ENCODE measurements around the gene XBP1. TPM values are rescaled to one million over a fixed set of nuclear protein-coding genes. Genes with fewer than 3 reads are reported as not detected.

Gene XBP1
- total and polyA plus RNA-seq, 2 experiments from 2014 or later: 95.1 to 195 TPM

DNA sequence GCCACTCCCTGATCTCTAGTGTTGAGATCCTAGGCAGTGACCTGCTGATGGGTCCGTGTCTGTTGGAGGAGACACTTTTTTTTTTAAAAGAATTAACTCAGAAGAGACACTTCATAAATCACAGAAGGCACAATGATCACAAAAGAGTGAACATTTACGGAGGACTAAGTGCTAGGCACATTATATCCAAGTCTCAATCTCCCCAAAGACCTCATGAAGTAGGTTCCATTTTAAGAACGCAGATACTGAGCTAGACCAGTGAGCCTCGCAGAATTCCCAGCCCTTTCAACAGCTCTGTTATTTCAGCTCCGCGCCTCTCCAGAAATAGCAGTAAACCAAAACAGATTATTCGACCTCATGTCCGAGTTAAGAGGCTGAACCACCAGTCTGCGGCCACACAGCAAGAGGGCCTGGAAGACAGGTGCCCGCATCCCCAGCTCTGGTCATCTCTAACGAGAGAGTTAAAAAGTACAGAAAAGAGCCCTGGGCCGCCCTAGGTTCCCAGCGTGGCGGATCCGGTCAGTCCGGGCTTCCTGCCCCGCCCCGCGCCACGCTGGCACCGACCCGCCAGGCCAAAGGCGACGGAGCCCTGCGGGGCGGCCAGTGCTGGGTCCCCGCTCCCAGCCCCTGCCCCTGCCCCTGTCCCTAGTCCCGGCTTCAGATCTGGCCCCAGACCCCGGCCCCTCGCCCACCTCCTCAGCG is 612 bp downstream of the XBP1 start:
- peaks cover 54% of the 10 kb centered on the region for H3K79me2 ChIP-seq (replicated peaks; ENCODE audit: insufficient read depth)
- Mint-ChIP-seq H3K4me3 (peak overlapping the region; percentile 89), H3K4me1 (peaks cover 22% of the 10 kb centered on the region), H3K9me3 (no peaks in the 10 kb centered on the region; the same call in 2 of the 3 replicates), H3K27ac (peak overlapping the region; percentile 95), H3K27me3 (ENCODE audit: insufficient read depth, low read depth, poor library complexity) (peaks cover 15% of the 10 kb centered on the region), H3K36me3 (ENCODE audit: low read depth) (peaks cover 51% of the 10 kb centered on the region)
- H3K4me3 ChIP-seq: peak overlapping the region; percentile 100
- peak; percentile 60 for DNase-seq (ENCODE audit: low spot score)
- H3F3A ChIP-seq (replicated peaks; ENCODE audit: low read depth): peaks cover 39% of the 10 kb centered on the region
- peak overlapping the region; percentile 93 for H3K27ac ChIP-seq (ENCODE audit: low read depth)
- H3K4me2 ChIP-seq: peak overlapping the region; percentile 97
- ATAC-seq: peak; percentile 73
- TF ChIP-seq POLR2AphosphoS5 (IDR thresholded peaks at IDR 0.05; ENCODE audit: low read depth): no peak
- TF ChIP-seq, protein P1, sequence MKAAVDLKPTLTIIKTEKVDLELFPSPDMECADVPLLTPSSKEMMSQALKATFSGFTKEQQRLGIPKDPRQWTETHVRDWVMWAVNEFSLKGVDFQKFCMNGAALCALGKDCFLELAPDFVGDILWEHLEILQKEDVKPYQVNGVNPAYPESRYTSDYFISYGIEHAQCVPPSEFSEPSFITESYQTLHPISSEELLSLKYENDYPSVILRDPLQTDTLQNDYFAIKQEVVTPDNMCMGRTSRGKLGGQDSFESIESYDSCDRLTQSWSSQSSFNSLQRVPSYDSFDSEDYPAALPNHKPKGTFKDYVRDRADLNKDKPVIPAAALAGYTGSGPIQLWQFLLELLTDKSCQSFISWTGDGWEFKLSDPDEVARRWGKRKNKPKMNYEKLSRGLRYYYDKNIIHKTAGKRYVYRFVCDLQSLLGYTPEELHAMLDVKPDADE (IDR thresholded peaks at IDR 0.05): peak; percentile 4; the same call in 1 of the 2 replicates
- H3K27me3 ChIP-seq (ENCODE audit: insufficient read depth): no peaks in the 10 kb centered on the region
- no peak overlapping the region for H2AFZ ChIP-seq
- no peaks in the 10 kb centered on the region for H3K9me2 ChIP-seq (ENCODE audit: insufficient read depth)
- H4K20me1 ChIP-seq (replicated peaks; ENCODE audit: insufficient read depth): peaks cover 23% of the 10 kb centered on the region; the same call in 1 of the 2 replicates
- peaks cover 44% of the 10 kb centered on the region for H3K36me3 ChIP-seq (ENCODE audit: insufficient read depth)
- peaks cover 10% of the 10 kb centered on the region for H3K4me1 ChIP-seq (ENCODE audit: insufficient read depth)

DNA sequence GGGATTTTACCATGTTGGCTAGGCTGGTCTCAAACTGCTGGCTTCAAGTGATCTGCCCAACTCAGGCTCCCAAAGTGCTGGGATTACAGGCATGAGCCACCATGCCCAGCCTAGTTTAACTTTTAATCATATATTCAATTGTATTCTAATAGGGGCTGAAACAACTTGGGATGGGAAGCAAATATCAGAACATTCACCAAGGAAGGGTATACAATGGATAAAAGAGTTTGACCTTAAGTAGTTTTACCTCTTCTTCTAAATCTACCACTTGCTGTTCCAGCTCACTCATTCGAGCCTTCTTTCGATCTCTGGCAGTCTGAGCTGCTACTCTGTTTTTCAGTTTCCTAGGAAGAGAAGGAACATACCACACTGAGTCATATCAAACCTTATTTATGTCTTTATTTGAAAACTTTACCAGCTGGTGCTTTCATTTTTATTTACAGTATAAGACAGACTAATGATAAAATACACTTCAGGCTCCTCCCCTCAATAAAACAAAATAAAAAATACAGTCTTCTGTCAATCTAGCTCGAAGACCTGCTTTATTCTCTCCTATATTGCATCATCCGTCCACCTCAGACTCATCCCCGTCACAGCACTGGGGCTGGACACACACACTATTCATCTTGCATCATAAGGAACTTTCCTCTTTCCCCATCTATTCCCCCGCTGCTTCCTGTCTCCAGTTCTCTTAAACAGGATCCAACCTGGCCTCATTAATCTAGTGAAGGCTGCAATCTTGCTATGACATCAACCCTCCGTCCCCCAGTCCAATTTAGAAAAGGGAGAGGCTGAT is 1.4 kb downstream of the XBP1 start:
- Histone ChIP-seq H3F3A (replicated peaks; ENCODE audit: low read depth) (peaks cover 46% of the 10 kb centered on the region), H3K36me3 (ENCODE audit: insufficient read depth) (peaks cover 51% of the 10 kb centered on the region), H3K9me2 (ENCODE audit: insufficient read depth) (no peaks in the 10 kb centered on the region), H3K4me2 (peak overlapping the region; percentile 97), H3K27ac (ENCODE audit: low read depth) (peak overlapping the region; percentile 93), H3K4me3 (peak overlapping the region; percentile 100), H3K4me1 (ENCODE audit: insufficient read depth) (peaks cover 10% of the 10 kb centered on the region), H4K20me1 (replicated peaks; ENCODE audit: insufficient read depth) (peaks cover 28% of the 10 kb centered on the region), H3K79me2 (replicated peaks; ENCODE audit: insufficient read depth) (peaks cover 54% of the 10 kb centered on the region), H3K27me3 (ENCODE audit: insufficient read depth) (no peaks in the 10 kb centered on the region), H2AFZ (no peak overlapping the region)
- peak overlapping the region; percentile 89 for H3K4me3 Mint-ChIP-seq
- H3K27me3 Mint-ChIP-seq (ENCODE audit: insufficient read depth, low read depth, poor library complexity): peaks cover 15% of the 10 kb centered on the region
- H3K4me1 Mint-ChIP-seq: peaks cover 22% of the 10 kb centered on the region
- ATAC-seq: no peak
- H3K36me3 Mint-ChIP-seq (ENCODE audit: low read depth): peaks cover 59% of the 10 kb centered on the region
- no peaks in the 10 kb centered on the region; the same call in 2 of the 3 replicates for H3K9me3 Mint-ChIP-seq
- peak; percentile 36 for DNase-seq (ENCODE audit: low spot score)
- no peak for TF ChIP-seq NANOG (IDR thresholded peaks at IDR 0.05; ENCODE audit: borderline replicate concordance)
- peak overlapping the region; percentile 95 for H3K27ac Mint-ChIP-seq

DNA sequence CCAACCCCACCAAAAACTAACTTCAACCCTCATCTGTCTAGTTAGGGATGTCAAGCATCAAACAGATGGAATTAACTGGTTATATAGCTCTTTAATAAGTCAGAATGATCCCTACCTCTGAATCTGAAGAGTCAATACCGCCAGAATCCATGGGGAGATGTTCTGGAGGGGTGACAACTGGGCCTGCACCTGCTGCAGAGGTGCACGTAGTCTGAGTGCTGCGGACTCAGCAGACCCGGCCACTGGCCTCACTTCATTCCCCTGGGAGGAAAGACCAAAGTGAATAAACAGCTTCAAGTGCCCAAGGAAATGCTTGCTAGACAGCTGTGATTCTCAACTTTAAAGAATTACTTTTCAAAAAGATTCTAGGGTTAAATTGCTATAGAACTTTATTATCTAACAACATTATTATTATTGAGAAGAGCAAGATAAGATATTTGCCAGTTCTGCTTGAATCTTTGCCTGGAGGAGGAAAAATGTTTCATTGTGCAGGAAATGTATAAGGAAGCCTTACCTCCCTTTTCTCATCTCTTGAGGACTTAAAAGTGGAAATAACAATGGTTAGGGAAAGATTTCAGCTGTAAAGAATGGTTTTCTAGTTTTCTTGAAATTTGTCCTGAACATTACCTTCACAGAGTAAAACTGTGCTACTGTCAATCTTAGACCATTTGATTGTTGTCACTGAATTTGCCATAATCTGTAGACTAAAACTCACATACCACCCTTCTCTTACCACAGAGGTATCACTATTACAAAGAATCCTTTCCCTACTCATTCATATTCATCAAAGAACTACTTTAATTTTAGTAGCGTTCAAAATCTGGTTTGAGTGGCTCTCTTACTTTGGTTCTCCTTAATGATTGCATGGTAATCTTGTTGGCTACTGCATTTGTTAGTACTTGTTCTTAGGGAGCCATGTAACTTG is 4.2 kb downstream of the XBP1 start:
- Histone ChIP-seq H3F3A (replicated peaks; ENCODE audit: low read depth) (peaks cover 59% of the 10 kb centered on the region), H3K4me3 (no peak overlapping the region), H3K4me1 (ENCODE audit: insufficient read depth) (peaks cover 10% of the 10 kb centered on the region), H3K27me3 (ENCODE audit: insufficient read depth) (no peaks in the 10 kb centered on the region), H3K36me3 (ENCODE audit: insufficient read depth) (peaks cover 55% of the 10 kb centered on the region), H3K27ac (ENCODE audit: low read depth) (0 out of 2 replicates have a peak overlapping the region, but pooled peaks have one; percentile 72), H4K20me1 (replicated peaks; ENCODE audit: insufficient read depth) (peaks cover 38% of the 10 kb centered on the region), H2AFZ (no peak overlapping the region), H3K9me2 (ENCODE audit: insufficient read depth) (no peaks in the 10 kb centered on the region), H3K4me2 (no peak overlapping the region), H3K79me2 (replicated peaks; ENCODE audit: insufficient read depth) (peaks cover 52% of the 10 kb centered on the region)
- peaks cover 68% of the 10 kb centered on the region for H3K36me3 Mint-ChIP-seq (ENCODE audit: low read depth)
- H3K4me3 Mint-ChIP-seq: no peak overlapping the region
- H3K27ac Mint-ChIP-seq: no peak overlapping the region
- TF ChIP-seq, protein P2, sequence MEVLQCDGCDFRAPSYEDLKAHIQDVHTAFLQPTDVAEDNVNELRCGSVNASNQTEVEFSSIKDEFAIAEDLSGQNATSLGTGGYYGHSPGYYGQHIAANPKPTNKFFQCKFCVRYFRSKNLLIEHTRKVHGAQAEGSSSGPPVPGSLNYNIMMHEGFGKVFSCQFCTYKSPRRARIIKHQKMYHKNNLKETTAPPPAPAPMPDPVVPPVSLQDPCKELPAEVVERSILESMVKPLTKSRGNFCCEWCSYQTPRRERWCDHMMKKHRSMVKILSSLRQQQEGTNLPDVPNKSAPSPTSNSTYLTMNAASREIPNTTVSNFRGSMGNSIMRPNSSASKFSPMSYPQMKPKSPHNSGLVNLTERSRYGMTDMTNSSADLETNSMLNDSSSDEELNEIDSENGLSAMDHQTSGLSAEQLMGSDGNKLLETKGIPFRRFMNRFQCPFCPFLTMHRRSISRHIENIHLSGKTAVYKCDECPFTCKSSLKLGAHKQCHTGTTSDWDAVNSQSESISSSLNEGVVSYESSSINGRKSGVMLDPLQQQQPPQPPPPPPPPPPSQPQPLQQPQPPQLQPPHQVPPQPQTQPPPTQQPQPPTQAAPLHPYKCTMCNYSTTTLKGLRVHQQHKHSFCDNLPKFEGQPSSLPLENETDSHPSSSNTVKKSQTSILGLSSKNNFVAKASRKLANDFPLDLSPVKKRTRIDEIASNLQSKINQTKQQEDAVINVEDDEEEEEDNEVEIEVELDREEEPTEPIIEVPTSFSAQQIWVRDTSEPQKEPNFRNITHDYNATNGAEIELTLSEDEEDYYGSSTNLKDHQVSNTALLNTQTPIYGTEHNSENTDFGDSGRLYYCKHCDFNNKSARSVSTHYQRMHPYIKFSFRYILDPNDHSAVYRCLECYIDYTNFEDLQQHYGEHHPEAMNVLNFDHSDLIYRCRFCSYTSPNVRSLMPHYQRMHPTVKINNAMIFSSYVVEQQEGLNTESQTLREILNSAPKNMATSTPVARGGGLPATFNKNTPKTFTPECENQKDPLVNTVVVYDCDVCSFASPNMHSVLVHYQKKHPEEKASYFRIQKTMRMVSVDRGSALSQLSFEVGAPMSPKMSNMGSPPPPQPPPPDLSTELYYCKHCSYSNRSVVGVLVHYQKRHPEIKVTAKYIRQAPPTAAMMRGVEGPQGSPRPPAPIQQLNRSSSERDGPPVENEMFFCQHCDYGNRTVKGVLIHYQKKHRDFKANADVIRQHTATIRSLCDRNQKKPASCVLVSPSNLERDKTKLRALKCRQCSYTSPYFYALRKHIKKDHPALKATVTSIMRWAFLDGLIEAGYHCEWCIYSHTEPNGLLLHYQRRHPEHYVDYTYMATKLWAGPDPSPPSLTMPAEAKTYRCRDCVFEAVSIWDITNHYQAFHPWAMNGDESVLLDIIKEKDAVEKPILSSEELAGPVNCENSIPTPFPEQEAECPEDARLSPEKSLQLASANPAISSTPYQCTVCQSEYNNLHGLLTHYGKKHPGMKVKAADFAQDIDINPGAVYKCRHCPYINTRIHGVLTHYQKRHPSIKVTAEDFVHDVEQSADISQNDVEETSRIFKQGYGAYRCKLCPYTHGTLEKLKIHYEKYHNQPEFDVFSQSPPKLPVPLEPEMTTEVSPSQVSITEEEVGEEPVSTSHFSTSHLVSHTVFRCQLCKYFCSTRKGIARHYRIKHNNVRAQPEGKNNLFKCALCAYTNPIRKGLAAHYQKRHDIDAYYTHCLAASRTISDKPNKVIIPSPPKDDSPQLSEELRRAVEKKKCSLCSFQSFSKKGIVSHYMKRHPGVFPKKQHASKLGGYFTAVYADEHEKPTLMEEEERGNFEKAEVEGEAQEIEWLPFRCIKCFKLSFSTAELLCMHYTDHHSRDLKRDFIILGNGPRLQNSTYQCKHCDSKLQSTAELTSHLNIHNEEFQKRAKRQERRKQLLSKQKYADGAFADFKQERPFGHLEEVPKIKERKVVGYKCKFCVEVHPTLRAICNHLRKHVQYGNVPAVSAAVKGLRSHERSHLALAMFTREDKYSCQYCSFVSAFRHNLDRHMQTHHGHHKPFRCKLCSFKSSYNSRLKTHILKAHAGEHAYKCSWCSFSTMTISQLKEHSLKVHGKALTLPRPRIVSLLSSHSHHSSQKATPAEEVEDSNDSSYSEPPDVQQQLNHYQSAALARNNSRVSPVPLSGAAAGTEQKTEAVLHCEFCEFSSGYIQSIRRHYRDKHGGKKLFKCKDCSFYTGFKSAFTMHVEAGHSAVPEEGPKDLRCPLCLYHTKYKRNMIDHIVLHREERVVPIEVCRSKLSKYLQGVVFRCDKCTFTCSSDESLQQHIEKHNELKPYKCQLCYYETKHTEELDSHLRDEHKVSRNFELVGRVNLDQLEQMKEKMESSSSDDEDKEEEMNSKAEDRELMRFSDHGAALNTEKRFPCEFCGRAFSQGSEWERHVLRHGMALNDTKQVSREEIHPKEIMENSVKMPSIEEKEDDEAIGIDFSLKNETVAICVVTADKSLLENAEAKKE (CRISPR knock-in tag; IDR thresholded peaks at IDR 0.05): no peak
- DNase-seq (ENCODE audit: low spot score) (no peak), ATAC-seq (no peak)
- H3K4me1 Mint-ChIP-seq: peaks cover 11% of the 10 kb centered on the region
- H3K9me3 Mint-ChIP-seq: no peaks in the 10 kb centered on the region; the same call in 2 of the 3 replicates
- H3K27me3 Mint-ChIP-seq (ENCODE audit: insufficient read depth, low read depth, poor library complexity): peaks cover 18% of the 10 kb centered on the region
